GM18907 (cell line): Measurements from ENCODE around the gene WARS2.

Experiments used
- ATAC-seq: cut with Tn5 transposase; IDR thresholded peaks from one replicate; pipeline ENCODE4 v1.9.1; 2021; ENCODE audit warnings: mild to moderate bottlenecking, moderate library complexity; ENCODE audit not compliant: unreplicated experiment

Gene WARS2

DNA sequence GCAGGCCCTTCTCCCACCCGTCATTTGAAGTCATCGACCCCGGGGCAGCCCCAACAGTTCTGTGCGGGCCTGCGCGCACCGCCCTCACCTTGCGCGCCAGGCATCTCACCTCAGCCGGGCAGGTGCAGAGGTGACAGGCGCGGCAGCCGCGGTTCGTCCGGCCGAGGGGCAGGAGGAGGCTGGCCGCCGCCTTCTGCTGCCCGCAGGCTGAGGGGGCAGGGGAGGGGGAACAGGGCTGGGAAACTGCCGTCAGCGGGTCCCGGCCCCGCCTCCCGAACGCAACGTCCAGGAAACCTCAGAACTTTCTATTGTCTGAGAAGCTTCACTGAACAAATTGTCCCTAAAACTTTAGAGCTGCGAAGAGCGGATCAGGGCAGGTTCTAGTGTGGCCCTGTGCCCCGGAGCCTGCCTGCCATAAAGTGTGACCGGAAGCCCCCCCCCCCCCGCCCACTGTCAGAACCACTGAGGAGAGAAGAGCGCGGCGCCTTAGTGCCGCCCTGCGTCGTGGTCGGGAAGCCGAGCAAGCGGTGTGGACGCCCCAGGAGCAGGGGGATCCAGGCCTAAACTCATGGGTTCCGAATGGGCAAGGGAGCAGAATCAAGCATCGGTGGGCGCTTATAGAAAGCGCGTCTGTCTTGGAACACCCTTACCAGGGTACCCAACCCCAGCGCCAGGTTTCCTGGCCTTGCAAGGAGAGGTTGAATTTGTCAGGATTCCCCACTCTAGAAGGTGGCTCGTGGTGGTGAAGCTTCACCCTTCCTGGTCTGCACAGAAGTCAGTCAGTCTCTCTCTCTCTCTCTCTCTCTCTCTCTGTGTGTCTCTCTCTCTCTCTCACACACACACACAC lies 139.0 kb downstream of the WARS2 start:
- peak; percentile 53 for ATAC-seq

DNA sequence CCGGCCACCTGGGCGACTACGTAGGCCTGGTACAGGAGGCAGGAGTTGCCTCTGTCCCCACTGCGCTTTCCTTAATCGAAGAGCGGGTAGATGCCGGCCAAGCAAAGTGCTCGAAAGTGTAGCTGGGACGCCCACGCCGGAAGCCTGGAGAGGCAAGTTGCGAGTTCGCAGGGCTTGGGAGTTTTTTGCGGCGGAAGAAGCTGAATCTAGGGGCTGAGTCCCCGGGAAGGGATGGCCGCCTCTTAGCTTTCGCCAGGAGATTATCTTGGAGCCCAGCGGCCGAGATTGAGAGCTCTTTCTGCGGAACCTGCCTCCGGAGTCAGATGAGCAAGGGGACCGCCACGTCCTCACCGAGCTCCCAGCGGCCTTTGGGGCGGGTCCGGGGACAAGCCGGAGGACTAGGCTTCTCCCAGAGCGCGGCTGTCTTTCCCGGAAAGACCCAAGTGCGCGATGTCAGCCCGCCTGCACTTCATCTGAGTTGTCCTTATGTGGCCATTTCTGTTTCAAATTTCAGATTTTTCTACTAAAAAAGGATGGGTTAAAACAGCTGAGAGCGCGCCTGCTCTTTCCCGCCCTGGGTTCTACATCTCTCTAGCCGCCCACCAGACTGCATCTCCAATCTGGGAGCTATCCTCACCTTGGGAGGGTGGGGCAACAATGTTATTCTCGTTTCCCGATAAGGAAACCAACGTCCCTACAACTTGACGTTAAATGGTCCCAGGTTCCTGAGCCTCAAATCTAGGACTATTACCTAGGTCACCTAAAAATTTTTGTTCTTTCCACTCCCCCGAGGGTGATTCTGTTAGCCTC lies 139.9 kb downstream of the WARS2 start:
- ATAC-seq, result no peak

DNA sequence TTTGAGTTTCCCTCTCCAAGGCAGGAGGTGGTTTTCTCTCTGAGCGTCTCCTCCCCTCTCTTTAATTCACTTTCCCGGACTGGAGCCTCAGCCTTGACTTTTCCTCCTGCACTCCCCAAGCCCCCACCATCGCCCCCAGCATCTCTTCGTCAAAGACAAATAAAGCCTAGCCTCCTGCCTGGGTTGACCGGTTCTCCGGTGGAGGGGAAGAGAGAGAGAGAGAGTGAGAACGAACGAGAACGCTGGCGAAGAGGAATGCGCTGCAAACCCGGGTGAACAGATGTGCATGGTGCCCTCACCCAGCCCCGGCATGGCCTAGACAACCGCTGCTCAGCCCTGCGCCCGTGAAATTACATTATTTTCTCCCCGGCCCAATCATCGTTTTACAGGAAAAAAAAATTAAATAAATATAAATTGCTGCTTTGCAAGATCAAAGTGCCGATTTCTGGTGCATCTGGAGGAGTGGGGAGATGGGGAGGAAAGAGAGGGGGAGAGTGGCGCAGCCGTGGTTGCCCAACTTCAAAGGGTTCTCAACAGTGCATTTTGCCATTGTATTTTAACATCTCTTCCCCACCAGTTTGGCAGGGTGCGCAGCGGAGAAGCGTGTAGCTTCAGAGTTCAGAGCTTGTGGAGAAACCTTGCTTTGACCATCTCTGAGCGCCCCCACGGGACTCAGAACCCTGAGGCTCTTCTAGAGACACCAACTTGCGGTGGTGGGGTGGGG lies 140.9 kb downstream of the WARS2 start:
- ATAC-seq, result no peak

DNA sequence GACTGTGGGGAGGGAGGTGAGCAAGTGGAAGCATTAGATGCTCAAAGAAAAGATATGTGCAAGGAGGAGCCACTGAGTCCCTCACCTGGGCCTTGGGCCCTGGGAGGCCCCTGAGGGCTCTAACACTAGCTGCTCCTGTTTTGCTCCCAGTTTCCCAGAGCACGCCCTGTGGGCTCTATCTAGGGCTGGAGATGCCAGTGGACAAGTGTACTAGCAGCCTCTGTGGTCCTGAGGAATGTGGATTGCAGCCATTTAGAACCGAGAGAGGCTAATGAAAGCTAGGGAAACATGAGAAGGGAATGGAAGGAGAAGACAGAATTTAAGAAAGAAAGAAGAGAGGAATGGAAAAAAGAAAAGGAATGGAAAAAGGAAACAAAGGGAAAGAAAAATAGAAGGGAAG lies 142.3 kb downstream of the WARS2 start:
- no peak for ATAC-seq

DNA sequence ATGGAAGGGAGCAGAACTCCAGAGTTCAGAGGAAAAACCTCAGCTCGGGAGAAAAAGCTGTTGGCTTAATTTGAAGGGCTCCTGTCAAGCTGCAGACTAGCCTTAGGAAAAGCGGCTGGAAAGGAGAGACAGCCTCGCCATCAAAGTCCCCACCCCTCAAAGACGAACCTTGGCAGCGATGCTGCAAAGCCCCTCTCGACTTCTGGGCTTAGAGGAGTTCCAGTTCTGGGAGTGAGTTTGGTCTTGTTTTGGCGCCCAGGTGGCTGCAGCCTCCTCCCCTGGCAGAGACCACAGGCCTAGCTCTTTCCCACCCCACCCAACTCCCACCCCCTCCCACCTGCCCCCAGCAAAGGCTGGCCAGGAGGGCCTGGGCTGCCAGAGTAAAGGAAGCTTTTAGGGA lies 143.2 kb downstream of the WARS2 start:
- no peak for ATAC-seq

DNA sequence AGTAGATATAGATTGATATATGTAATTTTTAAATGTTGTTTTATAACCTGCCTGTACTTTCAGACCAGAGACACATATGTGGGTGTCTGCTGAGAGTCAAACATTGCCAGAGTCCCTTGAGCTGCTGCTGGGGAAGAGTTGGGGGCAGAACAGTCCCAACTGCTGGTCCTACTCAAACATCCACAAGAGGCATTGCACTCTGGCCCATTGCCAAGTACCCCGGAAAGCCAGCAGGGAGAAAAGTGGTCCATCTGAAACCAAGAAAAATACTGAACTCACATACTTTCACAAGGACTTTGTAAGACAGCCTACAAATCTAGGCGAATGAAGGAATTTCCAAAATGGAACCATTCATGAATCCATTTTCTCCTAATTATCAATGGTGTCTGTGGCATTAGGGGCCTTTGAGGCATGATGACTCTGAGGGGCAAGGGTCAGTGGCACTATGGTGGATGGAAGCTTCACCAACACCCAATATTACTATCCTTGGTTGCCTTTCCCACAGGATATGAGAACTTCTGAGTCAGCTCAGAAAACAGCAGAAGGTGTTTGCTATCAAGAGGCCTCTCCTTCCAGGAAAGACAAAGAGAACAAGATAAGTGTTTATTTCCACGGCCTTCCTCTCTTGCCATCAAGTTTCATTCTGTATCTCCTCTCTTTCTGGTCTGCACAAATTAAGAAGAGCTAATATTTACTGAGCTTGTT lies 145.0 kb downstream of the WARS2 start:
- ATAC-seq, result no peak

DNA sequence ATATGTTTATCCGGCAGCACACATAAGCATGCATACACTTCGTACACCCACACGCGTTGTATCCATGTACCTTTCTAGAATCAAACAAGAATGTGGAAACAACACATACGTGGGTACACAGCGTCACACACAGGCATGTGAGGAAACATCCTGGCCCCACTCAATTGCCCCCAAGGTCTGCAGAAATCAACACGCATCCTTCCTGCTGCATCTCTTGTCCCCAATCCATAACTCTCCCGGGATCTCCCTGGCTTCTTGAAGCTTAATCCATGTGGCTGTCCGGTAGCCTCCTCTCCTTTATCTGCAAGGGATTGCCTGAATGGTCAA lies 146.8 kb downstream of the WARS2 start:
- ATAC-seq, result no peak

DNA sequence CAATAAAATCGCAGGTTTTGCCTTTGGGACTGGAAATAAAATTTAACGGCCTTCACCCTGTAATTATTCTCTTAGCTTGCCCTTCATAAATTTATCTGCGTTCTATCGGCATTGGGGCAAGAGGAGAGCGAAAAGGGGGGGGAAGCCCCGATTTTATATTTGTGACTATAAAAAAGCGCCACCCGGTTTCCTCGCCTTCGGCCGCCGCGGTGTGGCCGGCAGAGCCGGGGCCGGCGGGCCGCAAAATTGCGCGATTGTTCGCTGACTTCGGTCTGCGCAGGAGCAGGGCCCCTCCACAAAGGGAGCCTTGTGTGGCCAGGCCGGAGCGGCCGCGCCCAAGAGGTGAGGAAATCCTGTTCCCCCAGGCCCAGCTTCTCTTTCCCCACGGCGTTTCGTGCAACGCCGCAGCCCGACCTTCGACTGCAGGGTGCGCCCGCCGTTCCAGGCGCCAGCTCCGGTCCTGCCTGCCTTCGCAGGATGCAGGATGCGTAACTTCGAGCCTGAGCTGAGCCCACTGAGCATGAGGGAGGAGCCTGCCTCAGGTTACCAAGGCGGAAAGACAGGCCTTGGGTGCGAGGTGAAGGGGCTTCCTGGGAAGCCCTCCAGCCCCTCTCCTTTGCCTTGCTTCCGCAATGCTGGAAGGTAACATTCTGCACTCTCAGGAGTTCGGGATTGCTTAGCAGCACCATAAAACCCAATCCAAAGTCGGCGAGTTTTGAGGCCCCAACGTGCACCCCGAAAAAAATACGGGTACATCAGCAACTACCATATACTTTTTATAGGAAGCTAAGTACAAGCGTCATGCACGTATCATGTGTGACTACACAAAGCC lies 147.4 kb downstream of the WARS2 start:
- no peak for ATAC-seq

DNA sequence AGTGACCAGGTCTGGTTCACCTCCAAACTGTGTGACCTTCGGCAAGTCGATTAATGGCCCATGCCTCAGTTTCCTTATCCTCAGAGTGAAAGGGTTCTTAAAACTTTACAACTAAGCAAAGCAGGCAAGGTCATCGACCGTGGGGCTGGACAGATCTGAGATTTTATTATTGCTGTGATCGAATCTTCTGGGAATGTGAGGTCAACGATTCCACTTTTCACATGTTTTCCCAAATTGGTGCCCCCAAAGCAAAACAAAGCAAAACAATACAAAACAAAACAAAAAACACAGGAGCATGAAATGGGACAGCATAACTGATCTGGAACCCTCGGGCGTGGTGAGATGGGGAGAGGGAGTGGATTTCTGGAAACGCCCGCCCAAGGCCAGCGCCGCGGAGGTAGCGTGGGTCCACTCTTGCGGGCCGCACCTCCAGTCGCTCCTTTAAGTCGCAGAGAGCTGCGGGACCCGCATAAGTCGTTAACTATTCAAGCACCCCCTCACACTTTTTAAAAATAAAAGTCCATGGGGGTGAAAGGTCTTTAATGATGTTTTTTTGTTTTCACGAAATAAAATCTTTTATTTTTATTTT lies 148.1 kb downstream of the WARS2 start:
- no peak for ATAC-seq

DNA sequence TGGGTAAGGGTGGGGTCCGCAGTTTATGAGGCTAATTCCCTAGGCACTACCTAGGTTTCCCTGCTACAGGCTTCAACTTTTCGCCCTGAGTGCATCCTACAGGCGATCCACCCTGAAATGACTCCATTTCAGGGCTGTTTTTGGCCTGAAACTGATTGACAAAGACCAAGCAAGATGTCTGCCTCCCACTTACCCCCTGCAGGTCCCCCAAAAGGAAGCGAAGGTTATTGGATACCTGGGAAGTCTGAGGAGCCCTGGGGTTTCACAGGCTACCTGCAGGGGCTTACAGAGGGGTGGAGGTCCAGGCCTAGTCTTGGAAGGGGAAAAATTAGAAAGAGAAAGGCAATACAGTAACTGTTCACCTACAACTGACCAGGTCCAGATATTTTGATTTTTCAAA lies 149.0 kb downstream of the WARS2 start:
- no peak for ATAC-seq

DNA sequence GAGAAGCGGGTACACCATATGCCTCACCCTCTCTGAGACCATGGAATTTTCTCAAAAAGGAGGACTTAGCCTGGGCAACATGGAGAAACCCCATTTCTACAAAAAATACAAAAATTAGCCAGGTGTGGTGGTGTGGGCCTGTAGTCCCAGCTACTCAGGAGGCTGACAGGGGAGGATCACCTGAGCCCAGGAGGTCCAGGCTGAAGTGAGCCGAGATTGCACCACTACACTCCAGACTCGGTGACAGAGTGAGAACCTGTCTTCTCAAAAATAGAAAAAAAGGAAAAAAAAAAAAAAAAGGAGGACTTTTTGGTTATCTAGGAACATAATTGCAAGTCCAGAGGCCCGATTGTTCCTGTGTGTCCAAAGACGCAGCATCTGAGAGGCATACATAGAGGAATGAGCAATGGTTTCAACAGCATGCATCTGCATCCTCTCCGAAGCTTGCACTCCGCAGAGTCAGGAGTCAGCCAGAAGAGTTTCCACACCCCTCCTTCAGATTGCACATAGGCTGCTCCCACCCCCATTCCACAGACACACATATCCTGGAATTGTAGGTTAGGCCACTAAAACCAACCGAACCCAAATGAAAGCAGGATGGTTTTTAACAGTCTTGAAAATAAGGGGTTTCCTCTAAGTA lies 149.8 kb downstream of the WARS2 start:
- no peak for ATAC-seq

DNA sequence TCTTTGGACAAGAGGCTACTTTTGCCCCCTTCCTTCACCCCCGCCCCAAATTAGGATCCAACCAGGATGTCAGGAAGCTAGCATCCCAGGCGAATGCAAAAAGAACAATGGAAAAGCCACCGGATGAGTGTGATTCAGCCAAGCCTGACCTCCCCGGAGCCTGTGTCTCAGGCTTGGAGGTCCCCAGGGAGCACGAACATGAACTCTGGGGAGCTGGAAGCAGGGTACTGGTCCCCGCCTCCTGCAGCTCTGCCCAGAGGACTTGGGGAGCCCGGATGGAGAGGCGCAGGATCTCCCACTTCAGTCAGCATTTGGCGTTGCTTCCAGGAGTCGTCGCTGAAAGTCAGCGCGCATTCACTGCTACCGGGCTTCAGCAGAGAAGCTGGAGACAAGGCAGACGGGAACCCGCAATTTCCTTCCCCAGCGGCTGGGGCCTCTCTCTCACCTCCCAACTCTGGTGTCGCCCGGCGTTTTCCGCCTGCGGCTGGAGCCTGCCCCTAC lies 150.5 kb downstream of the WARS2 start:
- ATAC-seq, result no peak

DNA sequence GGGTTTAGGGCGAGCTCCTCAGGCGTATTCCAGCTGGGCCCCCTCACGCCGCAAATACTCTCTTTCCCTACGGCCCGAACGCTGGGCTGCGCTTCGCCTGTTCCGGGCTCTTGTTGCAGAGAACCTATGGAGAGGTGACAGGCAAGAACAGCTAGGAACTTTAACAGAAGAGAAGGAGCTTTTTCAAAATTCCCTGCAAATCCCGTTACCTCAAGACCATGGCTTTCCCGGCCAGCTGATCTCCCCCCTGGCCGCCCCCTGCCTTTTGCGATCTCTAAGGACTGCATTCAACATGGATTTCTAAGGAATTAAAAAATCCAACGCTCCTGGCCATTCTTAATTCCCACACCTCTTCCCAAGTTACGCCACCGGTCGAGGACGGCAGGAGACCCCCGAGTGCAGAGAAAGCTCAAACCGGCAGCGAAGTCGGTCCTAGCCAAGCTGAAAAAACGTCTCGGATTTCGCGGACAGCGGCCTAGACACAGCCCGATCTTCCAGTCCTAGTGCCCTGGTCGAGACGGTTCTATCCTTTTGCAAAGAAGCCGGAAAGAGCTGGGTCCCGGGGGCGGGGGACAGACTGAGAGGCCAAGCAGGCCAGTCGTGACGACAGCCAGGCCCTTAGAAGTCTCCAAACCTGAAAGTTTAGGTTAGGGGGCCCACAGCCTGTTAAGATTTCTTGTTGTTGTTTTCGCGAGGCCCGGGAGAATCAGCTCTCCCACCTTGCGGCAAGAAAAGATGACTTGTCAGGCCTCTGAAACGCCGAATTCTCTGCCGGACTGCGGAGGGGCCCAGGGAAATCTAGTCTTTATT lies 151.2 kb downstream of the WARS2 start:
- ATAC-seq, result no peak

DNA sequence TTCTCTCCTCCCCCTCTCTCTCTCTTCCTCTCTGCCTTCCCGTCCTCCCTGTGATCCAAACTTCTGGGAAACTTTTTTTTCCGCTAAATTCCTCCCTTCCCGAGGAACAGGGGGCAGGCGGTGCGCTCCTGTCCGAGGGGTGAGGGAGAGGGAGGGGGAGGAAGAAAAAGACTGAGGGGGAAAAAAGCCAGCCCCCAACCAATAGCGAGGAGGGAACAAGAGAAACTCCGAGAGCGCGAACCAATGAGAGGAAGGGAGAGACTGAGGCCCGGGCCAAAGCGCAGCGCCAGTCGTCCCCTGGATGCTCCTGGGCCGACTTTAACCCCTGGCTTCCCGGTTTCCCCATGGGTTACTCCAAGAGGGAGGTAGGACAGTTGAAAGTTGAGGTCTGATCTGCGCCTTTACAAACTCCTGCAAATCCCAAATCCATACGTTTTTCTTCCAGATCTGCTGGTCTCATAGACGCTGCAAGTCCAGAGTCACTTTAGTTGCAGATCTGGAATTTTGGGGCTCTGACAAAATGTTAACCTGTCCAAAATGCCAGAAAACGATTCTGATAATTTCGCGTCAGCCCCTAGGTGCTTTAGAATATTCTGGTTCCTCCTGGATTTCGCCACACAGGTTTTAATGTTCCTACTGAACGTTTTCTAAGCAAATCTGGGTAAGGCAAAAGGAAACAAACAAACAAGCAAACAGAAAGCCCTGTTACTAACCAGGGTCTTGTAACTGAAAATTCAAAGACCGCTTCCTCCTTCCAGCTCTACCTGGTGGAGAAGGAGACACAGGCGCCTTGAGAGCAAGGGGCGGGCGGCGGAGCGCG lies 152.1 kb downstream of the WARS2 start, which contains the start of gene TBX15:
Gene TBX15, minus strand, starts transcription at position 158 of the 820 bp plus-strand sequence. CDS start 548 bp downstream, outside the sequence.
- ATAC-seq, result no peak

DNA sequence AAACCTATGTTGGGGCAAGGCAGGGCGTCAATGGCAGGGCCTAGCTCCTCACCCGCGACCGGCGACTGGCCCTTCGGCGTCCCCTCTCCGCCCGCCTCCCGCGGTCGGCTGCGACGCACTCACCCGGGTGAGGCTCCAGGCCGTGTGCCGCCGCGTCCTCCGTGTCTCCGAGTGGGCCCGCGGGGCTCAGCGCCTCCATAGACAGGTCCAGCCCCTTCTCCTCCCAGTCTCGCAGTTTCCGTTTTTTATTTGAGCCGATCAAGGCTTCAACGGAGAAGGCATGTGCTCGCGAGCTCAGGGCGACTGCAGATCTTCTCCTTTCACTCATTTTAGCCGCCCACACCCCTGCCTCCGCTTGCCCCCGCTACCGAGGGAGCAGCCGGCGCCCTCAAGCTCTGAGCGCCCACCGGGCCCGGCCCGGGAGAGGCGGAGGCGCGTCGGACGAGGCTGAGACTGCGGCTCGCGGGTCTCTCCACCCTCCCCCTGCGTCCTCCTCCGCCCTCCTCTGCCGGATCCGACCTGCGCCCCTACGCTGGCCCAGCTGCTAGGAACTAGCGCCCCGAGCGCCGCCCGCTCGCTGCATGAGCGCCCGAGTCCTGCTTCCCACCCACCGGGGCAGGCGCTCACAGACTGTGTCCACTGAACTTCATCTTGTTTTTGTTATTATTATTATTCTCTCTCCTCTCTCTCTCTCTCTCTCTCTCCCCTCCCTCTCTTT lies 152.8 kb downstream of the WARS2 start:
- ATAC-seq, result peak; percentile 24

DNA sequence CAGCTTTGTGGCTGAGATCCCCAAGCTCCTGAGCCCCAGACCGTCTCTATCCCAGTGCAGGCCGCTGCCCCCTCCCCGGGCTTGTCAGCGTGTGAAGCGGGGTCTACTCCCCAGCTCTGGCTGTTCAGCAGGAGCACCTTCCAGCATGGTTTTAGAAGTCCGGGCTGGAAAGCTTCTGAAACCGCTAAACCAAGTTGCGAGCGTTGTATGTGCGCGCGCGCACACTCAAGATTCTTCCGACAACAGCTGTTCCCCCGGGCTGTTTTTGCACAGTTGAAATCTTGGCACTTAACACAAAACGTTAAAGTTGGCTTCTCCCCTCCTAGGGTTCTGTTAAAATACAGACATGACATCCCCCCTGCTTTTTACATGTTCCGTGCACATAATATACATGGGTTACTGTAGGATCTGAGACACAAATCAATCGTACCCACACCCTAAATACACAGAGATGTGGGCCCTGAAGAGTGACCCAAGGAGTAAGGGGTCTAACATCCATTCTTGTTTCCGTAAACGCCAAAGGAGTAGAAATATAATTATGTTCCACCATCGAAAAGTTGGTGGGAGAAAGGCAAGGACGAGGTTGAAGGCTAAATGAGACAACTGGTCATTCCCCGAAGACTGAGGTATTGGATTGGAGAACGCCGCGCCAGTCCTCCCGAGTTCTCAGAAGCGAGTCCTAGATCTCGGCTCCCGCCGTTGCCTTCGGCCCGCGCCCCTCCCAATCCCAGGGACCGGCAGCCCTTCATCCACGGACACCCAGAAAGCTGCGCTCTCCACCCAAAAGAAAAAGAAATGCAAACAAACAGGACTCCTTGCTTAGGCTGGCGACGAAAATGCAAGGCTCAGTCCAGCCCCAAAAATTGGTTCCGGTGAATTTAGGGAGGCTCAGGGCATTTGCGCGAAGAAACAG lies 153.6 kb downstream of the WARS2 start:
- ATAC-seq, result no peak
